Natural killer cell (primary cell): ENCODE data around the gene TRIM69. TPM values are rescaled to one million over a fixed set of nuclear protein-coding genes. Genes with fewer than 3 reads are reported as not detected.
A peak's percentile ranks its signal among the peaks of the same experiment; 100 is the strongest.
"Not testable (repeated sequence)": the region's sequence is repeated elsewhere in the genome, so short reads cannot be mapped to it uniquely, and the experiment has no call there.

Experiments used
- ATAC-seq, 3 donors: fragments of 150-1000 bp in 2 of 3; fragments of 200-7000 bp in 1 of 3; cut with Tn5 transposase; 1 replicate in 1 of 3; 2 replicates in 2 of 3; pipeline ENCODE4 v1.10.0; 2021; ENCODE audit warnings: mild to moderate bottlenecking in 2 of 3, moderate library complexity in 2 of 3
- DNase-seq, 2 donors: peaks; one replicate each; pipeline versions ENCODE4 v3.0.0 to v3.0.0-alpha.2; 2013 to 2021; ENCODE audit warnings: mixed read lengths in 1 of 2
- H3K27ac ChIP-seq: one replicate; pipeline ENCODE4 v1.5.1; 2013; ENCODE audit warnings: mild to moderate bottlenecking, low read length
- H3K27me3 ChIP-seq: one replicate; pipeline ENCODE4 v1.6.1; 2013; ENCODE audit warnings: low read length; ENCODE audit not compliant: control insufficient read depth, insufficient read depth
- H3K36me3 ChIP-seq: one replicate; pipeline ENCODE4 v1.6.1; 2013; ENCODE audit warnings: low read length; ENCODE audit not compliant: control insufficient read depth, insufficient read depth
- H3K4me1 ChIP-seq: one replicate; pipeline ENCODE4 v1.6.1; 2013; ENCODE audit warnings: low read length; ENCODE audit not compliant: control insufficient read depth, insufficient read depth
- H3K4me3 ChIP-seq: one replicate; pipeline ENCODE4 v1.5.1; 2013; ENCODE audit warnings: low read length
- H3K9me3 ChIP-seq: one replicate; pipeline ENCODE4 v1.6.1; 2013; ENCODE audit warnings: low read length; ENCODE audit not compliant: control insufficient read depth, insufficient read depth
- H3K27ac Mint-ChIP-seq, 2 donors: one replicate each; pipeline ENCODE4 v1.8.0; 2022; ENCODE audit warnings: mild to moderate bottlenecking in 2 of 2, mixed read lengths in 2 of 2, moderate library complexity in 1 of 2
- H3K27me3 Mint-ChIP-seq, 2 donors: one replicate each; pipeline ENCODE4 v1.8.0; 2022; ENCODE audit warnings: low read depth in 2 of 2, mixed read lengths in 2 of 2
- H3K36me3 Mint-ChIP-seq: one replicate; pipeline ENCODE4 v1.8.0; 2022; ENCODE audit warnings: mixed read lengths
- H3K4me1 Mint-ChIP-seq, 2 donors: one replicate each; pipeline ENCODE4 v1.8.0; 2022; ENCODE audit warnings: mixed read lengths in 2 of 2
- H3K4me3 Mint-ChIP-seq: one replicate; pipeline ENCODE4 v1.8.0; 2022; ENCODE audit warnings: mild to moderate bottlenecking, moderate library complexity, mixed read lengths
- H3K9me3 Mint-ChIP-seq, 2 donors: one replicate each; pipeline ENCODE4 v1.8.0; 2022; ENCODE audit warnings: mixed read lengths in 2 of 2
- WGBS: methylation state at CpG from one replicate; pipeline ENCODE4 v1.1.7; 2013; ENCODE audit warnings: missing lambda C conversion rate; ENCODE audit not compliant: insufficient coverage; 5-methylcytosine and 5-hydroxymethylcytosine counted together
- intact Hi-C: fragments of 100-400 bp; cut with micrococcal nuclease; formaldehyde crosslinking; loops from one replicate; pipeline ENCODE4 v1.14.2; 2022
- total RNA-seq, 4 donors: library from RNA; stranded (reverse); fragments of 120-200 nt in 1 of 4; gene quantifications; one replicate each; pipeline versions ENCODE4 v1.2.3 to v1.2.4, GENCODE V29; 2013 to 2022
- TF ChIP-seq, protein P1 (sequence below): fragments of 200-600 bp; IDR thresholded peaks from one replicate; pipeline ENCODE4 v1.8.0; 2022; ENCODE audit warnings: antibody characterized with exemption

TRIM69 gene
- total RNA-seq, 3 donors from 2014 or later (not counting 1 experiment from before 2014, with no cell fraction given), result 14.2 to 20.1 (median 16.3) TPM

DNA sequence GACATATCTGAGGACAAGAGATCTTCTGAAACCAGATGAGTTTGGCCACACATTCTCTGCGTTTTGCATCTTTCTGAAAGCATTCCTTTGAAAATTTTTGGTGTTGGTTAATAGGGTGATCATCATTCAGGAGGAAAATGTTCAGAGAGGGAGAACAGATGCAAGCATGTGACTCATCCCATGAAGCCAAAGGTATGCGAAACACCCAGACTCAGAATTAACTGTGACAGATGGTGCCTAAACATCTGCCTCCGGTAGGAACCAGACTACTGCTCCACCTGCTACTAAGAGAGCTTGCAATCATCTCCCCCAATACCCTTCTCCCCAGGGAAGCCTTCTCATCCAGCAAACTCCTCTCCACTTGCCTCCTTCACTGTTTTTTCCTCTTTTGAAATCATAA, 46.2 kb downstream of the TRIM69 start:
- H3K4me3 ChIP-seq, result no peak overlapping the region
- intact Hi-C loops, result no loop called here
- H3K27ac ChIP-seq, result no peak overlapping the region
- Mint-ChIP-seq H3K27ac (peak overlapping the region; percentile 95 to 100), H3K4me3 (no peak overlapping the region), H3K4me1 (peaks cover 7 to 9% of the 10 kb centered on the region in 2 donors), H3K36me3 (no peaks in the 10 kb centered on the region), H3K9me3 (no peaks in the 10 kb centered on the region), H3K27me3 (peaks cover 0 to 3% of the 10 kb centered on the region in 2 donors)
- H3K36me3 ChIP-seq, result no peaks in the 10 kb centered on the region
- ATAC-seq, result no peak
- 92% methylated on average over 3 of the region's 3 CpGs for WGBS
- no peak for DNase-seq
- no peaks in the 10 kb centered on the region for H3K9me3 ChIP-seq
- H3K4me1 ChIP-seq, result peaks cover 4% of the 10 kb centered on the region
- TF ChIP-seq, protein P1, sequence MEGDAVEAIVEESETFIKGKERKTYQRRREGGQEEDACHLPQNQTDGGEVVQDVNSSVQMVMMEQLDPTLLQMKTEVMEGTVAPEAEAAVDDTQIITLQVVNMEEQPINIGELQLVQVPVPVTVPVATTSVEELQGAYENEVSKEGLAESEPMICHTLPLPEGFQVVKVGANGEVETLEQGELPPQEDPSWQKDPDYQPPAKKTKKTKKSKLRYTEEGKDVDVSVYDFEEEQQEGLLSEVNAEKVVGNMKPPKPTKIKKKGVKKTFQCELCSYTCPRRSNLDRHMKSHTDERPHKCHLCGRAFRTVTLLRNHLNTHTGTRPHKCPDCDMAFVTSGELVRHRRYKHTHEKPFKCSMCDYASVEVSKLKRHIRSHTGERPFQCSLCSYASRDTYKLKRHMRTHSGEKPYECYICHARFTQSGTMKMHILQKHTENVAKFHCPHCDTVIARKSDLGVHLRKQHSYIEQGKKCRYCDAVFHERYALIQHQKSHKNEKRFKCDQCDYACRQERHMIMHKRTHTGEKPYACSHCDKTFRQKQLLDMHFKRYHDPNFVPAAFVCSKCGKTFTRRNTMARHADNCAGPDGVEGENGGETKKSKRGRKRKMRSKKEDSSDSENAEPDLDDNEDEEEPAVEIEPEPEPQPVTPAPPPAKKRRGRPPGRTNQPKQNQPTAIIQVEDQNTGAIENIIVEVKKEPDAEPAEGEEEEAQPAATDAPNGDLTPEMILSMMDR, result no peak
- no peaks in the 10 kb centered on the region for H3K27me3 ChIP-seq

DNA sequence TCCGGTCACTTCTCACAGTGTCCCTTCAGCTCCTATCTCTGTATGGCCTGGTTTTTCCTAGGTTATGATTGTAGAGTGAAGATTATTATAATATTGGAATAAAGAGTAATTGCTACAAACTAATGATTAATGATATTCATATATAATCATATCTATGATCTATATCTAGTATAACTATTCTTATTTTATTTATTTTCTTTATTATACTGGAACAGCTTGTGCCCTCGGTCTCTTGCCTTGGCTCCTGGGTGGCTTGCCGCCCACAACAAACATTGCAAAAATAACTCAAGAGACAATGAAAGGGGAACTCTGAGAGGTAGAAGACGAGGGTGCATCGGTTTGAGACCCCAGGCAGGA, 48.6 kb downstream of the TRIM69 start:
- H3K9me3 Mint-ChIP-seq, H3K27me3 Mint-ChIP-seq, H3K36me3 ChIP-seq, H3K9me3 ChIP-seq, intact Hi-C loops, DNase-seq, H3K4me1 ChIP-seq, H3K36me3 Mint-ChIP-seq, H3K27me3 ChIP-seq, ATAC-seq: not testable (repeated sequence)
- Histone ChIP-seq H3K27ac (peak overlapping the region; percentile 84), H3K4me3 (peak overlapping the region; percentile 61)
- H3K4me3 Mint-ChIP-seq, result peak overlapping the region; percentile 94
- peak overlapping the region; percentile 95 to 100 for H3K27ac Mint-ChIP-seq
- 63% methylated on average over 4 of the region's 5 CpGs for WGBS
- peaks cover 21 to 24% of the 10 kb centered on the region in 2 donors for H3K4me1 Mint-ChIP-seq
- TF ChIP-seq, protein P1, result peak; percentile 67

DNA sequence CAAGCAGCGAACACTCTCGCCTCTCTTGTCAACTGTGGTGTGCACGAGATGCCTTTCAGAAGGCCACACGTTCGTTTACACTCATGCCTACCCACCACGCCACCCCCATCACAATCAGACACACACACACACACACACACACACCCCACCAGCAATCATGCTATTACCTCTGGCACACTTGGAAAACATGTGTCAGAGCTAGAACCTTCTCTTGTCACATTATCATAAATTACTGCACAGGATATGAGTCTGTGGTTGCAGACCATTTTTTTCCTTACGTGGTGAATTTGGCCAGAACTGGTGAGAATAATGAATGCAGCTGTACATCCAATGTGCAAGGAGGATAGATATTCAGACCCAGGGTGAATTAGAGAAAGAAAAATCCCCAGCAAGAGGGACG, 52.4 kb downstream of the TRIM69 start:
- ATAC-seq, result peak; percentile 42 to 59 (median 57)
- no peaks in the 10 kb centered on the region for H3K36me3 Mint-ChIP-seq
- H3K36me3 ChIP-seq, result no peaks in the 10 kb centered on the region
- no peak overlapping the region for H3K4me3 Mint-ChIP-seq
- H3K4me1 ChIP-seq, result peaks cover 6% of the 10 kb centered on the region
- peak overlapping the region; percentile 15 to 84 for H3K27ac Mint-ChIP-seq
- H3K4me3 ChIP-seq, result no peak overlapping the region
- DNase-seq, result peak in 1 of 2 donors; percentile 23
- intact Hi-C loops, result no loop called here
- peaks cover 21 to 23% of the 10 kb centered on the region in 2 donors for H3K4me1 Mint-ChIP-seq
- no peaks in the 10 kb centered on the region for H3K27me3 ChIP-seq
- WGBS, result 21% methylated on average over 6 of the region's 8 CpGs
- no peaks in the 10 kb centered on the region for H3K27me3 Mint-ChIP-seq
- H3K9me3 Mint-ChIP-seq, result no peaks in the 10 kb centered on the region
- H3K9me3 ChIP-seq, result no peaks in the 10 kb centered on the region
- TF ChIP-seq, protein P1, result no peak
- no peak overlapping the region for H3K27ac ChIP-seq

DNA sequence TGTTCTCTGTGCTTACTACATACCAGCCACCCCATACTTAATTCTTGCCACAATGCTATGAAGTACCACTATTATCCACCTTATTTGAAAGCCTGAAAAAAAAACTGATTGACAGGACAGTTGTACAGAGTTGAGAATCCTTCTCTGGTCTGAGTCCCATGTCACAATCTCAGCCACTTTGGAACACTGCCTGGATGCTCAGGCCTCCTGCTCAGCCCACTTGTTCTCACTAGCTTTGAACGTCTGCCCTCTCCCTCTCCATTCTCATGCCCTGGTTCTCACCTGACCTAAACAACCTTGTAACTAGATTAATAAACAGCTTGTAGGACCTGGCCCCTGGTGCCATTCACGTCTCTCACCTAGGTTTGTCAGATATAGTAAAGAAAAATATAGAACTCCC, 53.9 kb downstream of the TRIM69 start:
- TF ChIP-seq, protein P1, result no peak
- Mint-ChIP-seq H3K9me3 (no peaks in the 10 kb centered on the region), H3K36me3 (no peaks in the 10 kb centered on the region), H3K27me3 (no peaks in the 10 kb centered on the region), H3K27ac (peak overlapping the region in 1 of 2 donors; percentile 84), H3K4me3 (no peak overlapping the region), H3K4me1 (peaks cover 13 to 16% of the 10 kb centered on the region in 2 donors)
- no peak for DNase-seq
- Histone ChIP-seq H3K9me3 (no peaks in the 10 kb centered on the region), H3K27ac (no peak overlapping the region), H3K27me3 (no peaks in the 10 kb centered on the region), H3K4me1 (peaks cover 2% of the 10 kb centered on the region), H3K4me3 (no peak overlapping the region), H3K36me3 (no peaks in the 10 kb centered on the region)
- intact Hi-C loops, result no loop called here
- whole genome bisulfite sequencing, result 93% methylated on average over 2 of the region's 2 CpGs
- ATAC-seq, result no peak
